ENCODE measurements around the gene BAG2. TPM values are rescaled to one million over a fixed set of nuclear protein-coding genes. Genes with fewer than 3 reads are reported as not detected.
A peak's percentile ranks its signal among the peaks of the same experiment; 100 is the strongest.

BAG2 gene
- polyA plus RNA-seq (2011; rRNA removed) (10.2 and 13.9 TPM in 2 replicates), polyA plus RNA-seq (2017; fragmentation: RNase III; extraction: RNeasy Plus Mini Kit Qiagen cat#74134 plus additional on column Dnase treatment) (8.7 to 9.5 TPM (median 9.3 TPM) in 3 replicates), polyA minus RNA-seq (2011; rRNA and poly(A)+ RNA removed) (3.5 and 3.7 TPM in 2 replicates)
- polyA plus RNA-seq (2012; cell fraction: cytosol; rRNA removed) = 3.9 and 4.5 TPM in 2 replicates
- 2.1 TPM in 2 replicates for polyA plus RNA-seq (2012; cell fraction: nucleus; rRNA removed)

DNA sequence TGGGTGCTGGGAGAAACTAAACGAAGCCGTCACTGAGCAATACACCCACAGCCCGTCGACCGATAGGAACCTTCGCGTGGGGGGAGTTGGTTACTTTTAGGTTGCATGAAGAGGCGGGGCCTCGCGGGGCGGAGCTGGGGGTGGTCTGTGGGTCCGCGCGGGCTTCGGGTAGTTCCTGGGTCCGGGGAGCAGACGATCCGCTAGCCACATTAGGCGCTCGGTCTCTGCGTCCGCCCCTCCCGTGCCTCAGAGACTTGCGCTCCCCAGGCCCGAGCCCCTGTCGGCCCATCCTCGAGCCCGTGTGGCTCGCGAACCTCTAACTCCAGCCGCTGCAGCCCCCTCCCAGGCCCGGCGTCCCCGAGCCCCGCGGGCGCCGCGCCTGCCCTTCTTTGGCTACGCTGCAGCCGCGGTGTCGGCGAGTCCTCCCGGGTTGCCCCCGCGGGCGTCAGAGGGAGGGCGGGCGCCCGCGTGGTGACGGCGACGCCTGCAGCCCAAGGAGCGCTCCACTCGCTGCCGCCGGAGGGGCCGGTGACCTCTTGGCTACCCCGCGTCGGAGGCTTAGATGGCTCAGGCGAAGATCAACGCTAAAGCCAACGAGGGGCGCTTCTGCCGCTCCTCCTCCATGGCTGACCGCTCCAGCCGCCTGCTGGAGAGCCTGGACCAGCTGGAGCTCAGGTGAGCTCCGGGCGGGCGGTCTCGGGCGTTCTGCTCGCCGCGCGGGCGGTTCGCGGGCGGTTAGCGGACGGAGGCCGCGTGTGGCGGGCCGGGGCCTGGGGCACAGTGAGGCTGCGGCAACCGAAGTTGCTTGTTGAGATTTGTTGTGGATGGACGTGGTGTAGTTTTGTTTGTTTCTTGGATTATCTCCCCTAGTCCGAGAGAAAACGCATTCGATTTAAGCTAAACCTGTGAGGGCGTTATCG lies at the start of gene BAG2:
BAG2 (plus strand) TSS at position 191 of the 920 bp plus-strand sequence; CDS start at position 563, 372 bp downstream.
- FAIRE-seq (no peak), DNase-seq (ENCODE audit: low read depth in 1 of 2, low spot score in 1 of 2) (peak; percentile 61 to 85), ATAC-seq (peak; percentile 93 to 94)
- ChIA-PET POLR2A (interaction anchor here (0.6 to 2.1 kb wide), 5 partner anchors 10 to 217 kb away, joined by 3 to 14 read pairs (median 6); partner anchors contain the start of genes BEND6 and PRIM2), CTCF (interaction anchor here (0.8 to 1.5 kb wide), 5 partner anchors 53 to 270 kb away, joined by 3 to 6 read pairs (median 5); partner anchors contain the start of gene BEND6)
- Histone ChIP-seq H3K4me1 (peaks cover 30% of the 10 kb centered on the region), H3K4me2 (peak within 1 kb of the TSS; percentile 99), H3K4me3 (peak within 1 kb of the TSS; percentile 55), H3K9me3 (no peaks in the 10 kb centered on the region), H3K27ac (peak within 1 kb of the TSS; percentile 92 to 99)
- 2% methylated on average over 46 of the region's 97 CpGs for WGBS (ENCODE audit: missing lambda C conversion rate)
- TF ChIP-seq, protein P1, sequence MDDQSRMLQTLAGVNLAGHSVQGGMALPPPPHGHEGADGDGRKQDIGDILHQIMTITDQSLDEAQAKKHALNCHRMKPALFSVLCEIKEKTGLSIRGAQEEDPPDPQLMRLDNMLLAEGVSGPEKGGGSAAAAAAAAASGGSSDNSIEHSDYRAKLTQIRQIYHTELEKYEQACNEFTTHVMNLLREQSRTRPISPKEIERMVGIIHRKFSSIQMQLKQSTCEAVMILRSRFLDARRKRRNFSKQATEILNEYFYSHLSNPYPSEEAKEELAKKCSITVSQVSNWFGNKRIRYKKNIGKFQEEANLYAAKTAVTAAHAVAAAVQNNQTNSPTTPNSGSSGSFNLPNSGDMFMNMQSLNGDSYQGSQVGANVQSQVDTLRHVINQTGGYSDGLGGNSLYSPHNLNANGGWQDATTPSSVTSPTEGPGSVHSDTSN (IDR thresholded peaks at IDR 0.05) = no peak
- TF ChIP-seq HOXB5 (CRISPR knock-in tag; IDR thresholded peaks at IDR 0.05) = no peak
- no peak for TF ChIP-seq HOXB13 (CRISPR knock-in tag; IDR thresholded peaks at IDR 0.05; ENCODE audit: low read depth)
- TF ChIP-seq ZSCAN20 (CRISPR knock-in tag; IDR thresholded peaks at IDR 0.05) = no peak
- no peak for TF ChIP-seq EHMT2 (IDR thresholded peaks at IDR 0.05; ENCODE audit: low read depth)
- no peak for TF ChIP-seq ZNF302 (CRISPR knock-in tag; IDR thresholded peaks at IDR 0.05)
- TF ChIP-seq ESRRA (IDR thresholded peaks at IDR 0.05; ENCODE audit: borderline replicate concordance, low read length) = no peak
- no peak for TF ChIP-seq CBX2 (IDR thresholded peaks at IDR 0.05; ENCODE audit: borderline replicate concordance, low read depth)
- TF ChIP-seq SREBF2 (IDR thresholded peaks at IDR 0.05) = no peak
- TF ChIP-seq TP53 (CRISPR knock-in tag; IDR thresholded peaks at IDR 0.05) = no peak
- no peak for TF ChIP-seq NFE2L2 (conservative IDR thresholded peaks at IDR 0.05; ENCODE audit: low read length)
- TF ChIP-seq, protein P2, sequence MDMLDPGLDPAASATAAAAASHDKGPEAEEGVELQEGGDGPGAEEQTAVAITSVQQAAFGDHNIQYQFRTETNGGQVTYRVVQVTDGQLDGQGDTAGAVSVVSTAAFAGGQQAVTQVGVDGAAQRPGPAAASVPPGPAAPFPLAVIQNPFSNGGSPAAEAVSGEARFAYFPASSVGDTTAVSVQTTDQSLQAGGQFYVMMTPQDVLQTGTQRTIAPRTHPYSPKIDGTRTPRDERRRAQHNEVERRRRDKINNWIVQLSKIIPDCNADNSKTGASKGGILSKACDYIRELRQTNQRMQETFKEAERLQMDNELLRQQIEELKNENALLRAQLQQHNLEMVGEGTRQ (IDR thresholded peaks at IDR 0.05) = no peak
- no peak for TF ChIP-seq FOSB (CRISPR knock-in tag; IDR thresholded peaks at IDR 0.05)
- no peak for TF ChIP-seq MYC (IDR thresholded peaks at IDR 0.05; ENCODE audit: borderline replicate concordance, low read length)
- TF ChIP-seq ZC3H11A (IDR thresholded peaks at IDR 0.05) = no peak
- TF ChIP-seq, protein P3, sequence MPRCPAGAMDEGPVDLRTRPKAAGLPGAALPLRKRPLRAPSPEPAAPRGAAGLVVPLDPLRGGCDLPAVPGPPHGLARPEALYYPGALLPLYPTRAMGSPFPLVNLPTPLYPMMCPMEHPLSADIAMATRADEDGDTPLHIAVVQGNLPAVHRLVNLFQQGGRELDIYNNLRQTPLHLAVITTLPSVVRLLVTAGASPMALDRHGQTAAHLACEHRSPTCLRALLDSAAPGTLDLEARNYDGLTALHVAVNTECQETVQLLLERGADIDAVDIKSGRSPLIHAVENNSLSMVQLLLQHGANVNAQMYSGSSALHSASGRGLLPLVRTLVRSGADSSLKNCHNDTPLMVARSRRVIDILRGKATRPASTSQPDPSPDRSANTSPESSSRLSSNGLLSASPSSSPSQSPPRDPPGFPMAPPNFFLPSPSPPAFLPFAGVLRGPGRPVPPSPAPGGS (IDR thresholded peaks at IDR 0.05) = peak; percentile 26; the same call in 2 of the 3 replicates
- TF ChIP-seq HOXA7 (CRISPR knock-in tag; IDR thresholded peaks at IDR 0.05) = no peak
- TF ChIP-seq RFX5 (IDR thresholded peaks at IDR 0.05) = no peak
- no peak for TF ChIP-seq NR3C1 (IDR thresholded peaks at IDR 0.05)
- TF ChIP-seq MAZ (IDR thresholded peaks at IDR 0.05; ENCODE audit: borderline replicate concordance, low read depth, low read length) = no peak
- no peak for TF ChIP-seq CEBPB (IDR thresholded peaks at IDR 0.05)
- TF ChIP-seq RAD21 (conservative IDR thresholded peaks at IDR 0.05 in 1 of 2, IDR thresholded peaks at IDR 0.05 in 1 of 2) = no peak
- no peak for TF ChIP-seq JUNB (IDR thresholded peaks at IDR 0.05)
- TF ChIP-seq RCOR1 (IDR thresholded peaks at IDR 0.05; ENCODE audit: low read depth, low read length) = no peak
- TF ChIP-seq, protein P4, sequence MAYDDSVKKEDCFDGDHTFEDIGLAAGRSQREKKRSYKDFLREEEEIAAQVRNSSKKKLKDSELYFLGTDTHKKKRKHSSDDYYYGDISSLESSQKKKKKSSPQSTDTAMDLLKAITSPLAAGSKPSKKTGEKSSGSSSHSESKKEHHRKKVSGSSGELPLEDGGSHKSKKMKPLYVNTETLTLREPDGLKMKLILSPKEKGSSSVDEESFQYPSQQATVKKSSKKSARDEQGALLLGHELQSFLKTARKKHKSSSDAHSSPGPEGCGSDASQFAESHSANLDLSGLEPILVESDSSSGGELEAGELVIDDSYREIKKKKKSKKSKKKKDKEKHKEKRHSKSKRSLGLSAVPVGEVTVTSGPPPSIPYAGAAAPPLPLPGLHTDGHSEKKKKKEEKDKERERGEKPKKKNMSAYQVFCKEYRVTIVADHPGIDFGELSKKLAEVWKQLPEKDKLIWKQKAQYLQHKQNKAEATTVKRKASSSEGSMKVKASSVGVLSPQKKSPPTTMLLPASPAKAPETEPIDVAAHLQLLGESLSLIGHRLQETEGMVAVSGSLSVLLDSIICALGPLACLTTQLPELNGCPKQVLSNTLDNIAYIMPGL (CRISPR knock-in tag; IDR thresholded peaks at IDR 0.05; ENCODE audit: borderline replicate concordance) = no peak; the same call in 1 of the 2 replicates
- no peak for TF ChIP-seq HDAC2 (IDR thresholded peaks at IDR 0.05)
- TF ChIP-seq, protein P5, sequence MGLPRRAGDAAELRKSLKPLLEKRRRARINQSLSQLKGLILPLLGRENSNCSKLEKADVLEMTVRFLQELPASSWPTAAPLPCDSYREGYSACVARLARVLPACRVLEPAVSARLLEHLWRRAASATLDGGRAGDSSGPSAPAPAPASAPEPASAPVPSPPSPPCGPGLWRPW (IDR thresholded peaks at IDR 0.05) = no peak
- TF ChIP-seq KDM5A (IDR thresholded peaks at IDR 0.05) = no peak
- no peak for TF ChIP-seq KDM1A (IDR thresholded peaks at IDR 0.05; ENCODE audit: low read depth)
- no peak for TF ChIP-seq FOSL2 (IDR thresholded peaks at IDR 0.05)
- no peak for TF ChIP-seq FOSL2 (CRISPR knock-in tag; IDR thresholded peaks at IDR 0.05)
- peak; percentile 81 for TF ChIP-seq POLR2A (IDR thresholded peaks at IDR 0.05; ENCODE audit: low read length)
- TF ChIP-seq GATA3 (IDR thresholded peaks at IDR 0.05; ENCODE audit: borderline replicate concordance) = peak; percentile 28; the same call in 1 of the 2 replicates
- no peak for TF ChIP-seq HEYL (CRISPR knock-in tag; IDR thresholded peaks at IDR 0.05)
- TF ChIP-seq, protein P6, sequence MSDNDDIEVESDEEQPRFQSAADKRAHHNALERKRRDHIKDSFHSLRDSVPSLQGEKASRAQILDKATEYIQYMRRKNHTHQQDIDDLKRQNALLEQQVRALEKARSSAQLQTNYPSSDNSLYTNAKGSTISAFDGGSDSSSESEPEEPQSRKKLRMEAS (IDR thresholded peaks at IDR 0.05) = peak; percentile 65; the same call in 1 of the 2 replicates
- TF ChIP-seq NPAS2 (CRISPR knock-in tag; IDR thresholded peaks at IDR 0.05; ENCODE audit: borderline replicate concordance) = no peak
- TF ChIP-seq PHF8 (IDR thresholded peaks at IDR 0.05; ENCODE audit: borderline replicate concordance, low read depth) = peak; percentile 44; the same call in 1 of the 2 replicates
